Bone marrow (tissue), 2 donors: ENCODE results near the gene KLF7.
A peak's percentile ranks its signal among the peaks of the same experiment; 100 is the strongest.

Source experiments
- DNase-seq, 2 donors: peaks; one replicate each; lab custom pipeline; 2025; lab: John Stamatoyannopoulos, UW

Gene KLF7

GRCh38 chr2:207165121-207166038, at the start of gene KLF7:
Gene KLF7 (minus strand): TSS chr2:207165948. CDS start chr2:207165568, 380 bp downstream.
- peak; percentile 36 to 61 for DNase-seq

GRCh38 chr2:207215308-207215707, 49.6 kb upstream of the KLF7 start:
- DNase-seq = no peak

- DNase-seq = no peak
Observed at GRCh38 chr2:207214446-207214845, 48.7 kb upstream of the KLF7 start.

- no peak for DNase-seq
Observed at GRCh38 chr2:207206011-207206410, 40.3 kb upstream of the KLF7 start.

- DNase-seq = no peak
Observed at GRCh38 chr2:207205173-207205957, 39.6 kb upstream of the KLF7 start.

GRCh38 chr2:207203056-207203455, 37.3 kb upstream of the KLF7 start:
- DNase-seq = no peak

GRCh38 chr2:207202645-207203044, 36.9 kb upstream of the KLF7 start:
- peak in 1 of 2 donors; percentile 17 for DNase-seq

GRCh38 chr2:207201416-207201815, 35.7 kb upstream of the KLF7 start:
- no peak for DNase-seq

- no peak for DNase-seq
Observed at GRCh38 chr2:207200136-207200535, 34.4 kb upstream of the KLF7 start.

GRCh38 chr2:207194028-207194427, 28.3 kb upstream of the KLF7 start:
- DNase-seq = no peak

- DNase-seq = no peak
Observed at GRCh38 chr2:207188626-207189419, 23.1 kb upstream of the KLF7 start.

GRCh38 chr2:207185372-207185771, 19.6 kb upstream of the KLF7 start:
- DNase-seq = no peak

- DNase-seq = no peak
Observed at GRCh38 chr2:207184768-207185167, 19.0 kb upstream of the KLF7 start.

GRCh38 chr2:207184348-207184747, 18.6 kb upstream of the KLF7 start:
- no peak for DNase-seq

- DNase-seq = no peak
Observed at GRCh38 chr2:207183506-207183905, 17.8 kb upstream of the KLF7 start.

- no peak for DNase-seq
Observed at GRCh38 chr2:207182911-207183310, 17.2 kb upstream of the KLF7 start.

GRCh38 chr2:207181526-207182274, 16.0 kb upstream of the KLF7 start:
- no peak for DNase-seq

- DNase-seq = no peak
Observed at GRCh38 chr2:207180741-207181140, 15.0 kb upstream of the KLF7 start.

GRCh38 chr2:207176247-207176646, 10.5 kb upstream of the KLF7 start:
- DNase-seq = peak in 1 of 2 donors; percentile 34

- DNase-seq = no peak
Observed at GRCh38 chr2:207173641-207174040, 7.9 kb upstream of the KLF7 start.
